GM18867 (cell line): ENCODE measurements around the gene MEGF6.

Experiments used
- ATAC-seq: cut with Tn5 transposase; IDR thresholded peaks from one replicate; pipeline ENCODE4 v1.9.1; 2021; ENCODE audit warnings: mild to moderate bottlenecking, moderate library complexity; ENCODE audit not compliant: unreplicated experiment

MEGF6 gene, protein sequence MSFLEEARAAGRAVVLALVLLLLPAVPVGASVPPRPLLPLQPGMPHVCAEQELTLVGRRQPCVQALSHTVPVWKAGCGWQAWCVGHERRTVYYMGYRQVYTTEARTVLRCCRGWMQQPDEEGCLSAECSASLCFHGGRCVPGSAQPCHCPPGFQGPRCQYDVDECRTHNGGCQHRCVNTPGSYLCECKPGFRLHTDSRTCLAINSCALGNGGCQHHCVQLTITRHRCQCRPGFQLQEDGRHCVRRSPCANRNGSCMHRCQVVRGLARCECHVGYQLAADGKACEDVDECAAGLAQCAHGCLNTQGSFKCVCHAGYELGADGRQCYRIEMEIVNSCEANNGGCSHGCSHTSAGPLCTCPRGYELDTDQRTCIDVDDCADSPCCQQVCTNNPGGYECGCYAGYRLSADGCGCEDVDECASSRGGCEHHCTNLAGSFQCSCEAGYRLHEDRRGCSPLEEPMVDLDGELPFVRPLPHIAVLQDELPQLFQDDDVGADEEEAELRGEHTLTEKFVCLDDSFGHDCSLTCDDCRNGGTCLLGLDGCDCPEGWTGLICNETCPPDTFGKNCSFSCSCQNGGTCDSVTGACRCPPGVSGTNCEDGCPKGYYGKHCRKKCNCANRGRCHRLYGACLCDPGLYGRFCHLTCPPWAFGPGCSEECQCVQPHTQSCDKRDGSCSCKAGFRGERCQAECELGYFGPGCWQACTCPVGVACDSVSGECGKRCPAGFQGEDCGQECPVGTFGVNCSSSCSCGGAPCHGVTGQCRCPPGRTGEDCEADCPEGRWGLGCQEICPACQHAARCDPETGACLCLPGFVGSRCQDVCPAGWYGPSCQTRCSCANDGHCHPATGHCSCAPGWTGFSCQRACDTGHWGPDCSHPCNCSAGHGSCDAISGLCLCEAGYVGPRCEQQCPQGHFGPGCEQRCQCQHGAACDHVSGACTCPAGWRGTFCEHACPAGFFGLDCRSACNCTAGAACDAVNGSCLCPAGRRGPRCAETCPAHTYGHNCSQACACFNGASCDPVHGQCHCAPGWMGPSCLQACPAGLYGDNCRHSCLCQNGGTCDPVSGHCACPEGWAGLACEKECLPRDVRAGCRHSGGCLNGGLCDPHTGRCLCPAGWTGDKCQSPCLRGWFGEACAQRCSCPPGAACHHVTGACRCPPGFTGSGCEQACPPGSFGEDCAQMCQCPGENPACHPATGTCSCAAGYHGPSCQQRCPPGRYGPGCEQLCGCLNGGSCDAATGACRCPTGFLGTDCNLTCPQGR (N-terminal part only)

DNA sequence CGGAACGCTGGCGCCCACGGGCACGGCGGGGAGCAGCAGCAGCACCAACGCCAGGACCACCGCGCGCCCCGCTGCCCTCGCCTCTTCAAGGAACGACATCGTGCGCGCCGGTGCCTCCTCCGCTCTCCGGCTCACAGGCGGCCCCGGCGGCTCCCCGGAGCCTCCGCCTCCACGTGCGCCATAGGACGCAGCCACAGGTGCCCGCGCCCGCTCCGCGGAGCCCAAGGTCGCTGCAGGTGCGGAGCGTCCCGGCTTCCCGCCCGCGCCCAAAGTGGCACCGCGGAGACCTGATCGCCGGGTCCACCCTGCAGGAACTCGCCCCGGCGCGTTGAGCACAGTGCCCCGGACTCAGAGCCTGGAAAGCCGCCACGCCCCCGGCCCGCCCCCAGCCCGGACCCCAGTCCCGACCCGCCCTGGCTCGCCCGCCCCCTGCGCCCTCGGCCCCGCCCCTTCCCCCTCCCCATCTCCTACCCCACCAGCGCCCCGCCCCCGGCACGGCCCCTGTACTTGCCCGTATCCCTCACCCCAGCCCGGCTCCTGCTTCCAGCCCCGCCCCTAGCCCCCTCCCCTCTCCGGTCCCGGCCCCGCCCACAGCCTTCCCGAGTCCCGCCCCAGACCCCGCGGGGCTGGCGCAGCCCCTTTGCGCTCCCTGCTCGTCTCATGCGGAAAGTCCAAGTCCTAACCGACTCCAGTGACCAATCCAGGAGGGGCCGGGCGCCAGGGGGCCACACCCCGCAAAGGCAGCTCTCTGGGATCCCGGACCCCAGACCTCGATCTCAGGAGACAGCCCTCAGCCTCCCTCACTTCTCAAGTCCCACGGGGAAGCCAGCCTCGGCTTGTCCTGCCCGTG is at the start of gene MEGF6:
Gene MEGF6 (minus strand): TSS at position 339 of the 850 bp plus-strand sequence. CDS start 240 bp downstream, at position 99.
- no peak for ATAC-seq

DNA sequence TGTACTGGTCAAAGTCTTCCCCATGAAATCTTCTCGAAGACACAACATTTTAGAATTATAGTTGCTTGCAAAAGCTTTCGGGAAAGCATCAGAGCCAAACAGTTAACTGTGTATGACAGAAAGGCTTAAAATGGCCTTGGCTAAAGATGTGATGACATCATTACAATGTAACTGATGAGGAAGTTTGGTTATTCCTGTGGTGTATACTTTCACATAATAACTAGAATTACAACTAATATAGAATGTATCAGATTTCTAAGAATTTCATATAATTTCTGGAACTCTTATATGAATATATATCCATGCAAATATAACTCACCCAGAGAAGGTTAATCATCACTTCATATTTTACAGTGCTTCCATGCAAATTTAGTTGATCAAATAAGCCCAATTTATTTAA is 49.4 kb upstream of the MEGF6 start:
- ATAC-seq: no peak

DNA sequence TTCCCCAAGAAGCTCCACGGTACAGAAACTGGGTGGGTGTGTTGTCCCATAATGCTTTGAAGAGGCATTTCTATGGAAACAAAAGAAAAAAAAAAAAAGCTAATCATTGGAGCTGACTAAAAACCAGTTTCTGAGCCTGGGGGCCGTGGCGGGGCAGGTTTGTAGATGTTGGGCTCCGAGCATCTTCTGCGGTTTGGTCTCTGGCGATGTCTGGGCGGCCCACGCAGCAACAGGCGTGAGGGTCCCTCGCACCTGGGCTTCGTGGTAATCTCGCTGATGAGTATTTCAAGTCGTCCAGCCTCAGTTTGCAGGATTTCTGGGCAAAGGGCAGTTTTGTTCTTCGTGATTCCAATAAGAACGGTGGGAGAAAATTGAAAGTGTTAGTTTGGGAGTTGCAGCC is 47.8 kb upstream of the MEGF6 start:
- ATAC-seq: no peak

DNA sequence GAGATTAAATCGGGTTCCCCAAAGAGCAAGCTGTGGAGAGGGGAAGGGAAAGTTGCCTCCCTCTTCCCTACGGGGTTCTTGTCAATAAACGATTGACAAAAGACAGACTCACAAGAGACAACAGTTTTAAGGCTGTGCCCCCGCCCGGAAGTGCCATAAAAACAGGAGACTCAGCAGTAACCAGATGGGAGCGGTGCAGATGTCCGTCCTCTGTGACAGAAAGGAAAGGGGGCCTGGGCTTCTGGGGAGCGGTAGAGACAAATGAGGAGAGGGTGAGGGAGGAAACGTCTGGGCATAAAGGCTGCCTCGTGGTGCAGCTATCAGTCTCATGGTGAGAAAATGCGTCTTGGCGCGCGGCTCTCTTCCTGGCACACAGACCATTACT is 46.9 kb upstream of the MEGF6 start:
- no peak for ATAC-seq

DNA sequence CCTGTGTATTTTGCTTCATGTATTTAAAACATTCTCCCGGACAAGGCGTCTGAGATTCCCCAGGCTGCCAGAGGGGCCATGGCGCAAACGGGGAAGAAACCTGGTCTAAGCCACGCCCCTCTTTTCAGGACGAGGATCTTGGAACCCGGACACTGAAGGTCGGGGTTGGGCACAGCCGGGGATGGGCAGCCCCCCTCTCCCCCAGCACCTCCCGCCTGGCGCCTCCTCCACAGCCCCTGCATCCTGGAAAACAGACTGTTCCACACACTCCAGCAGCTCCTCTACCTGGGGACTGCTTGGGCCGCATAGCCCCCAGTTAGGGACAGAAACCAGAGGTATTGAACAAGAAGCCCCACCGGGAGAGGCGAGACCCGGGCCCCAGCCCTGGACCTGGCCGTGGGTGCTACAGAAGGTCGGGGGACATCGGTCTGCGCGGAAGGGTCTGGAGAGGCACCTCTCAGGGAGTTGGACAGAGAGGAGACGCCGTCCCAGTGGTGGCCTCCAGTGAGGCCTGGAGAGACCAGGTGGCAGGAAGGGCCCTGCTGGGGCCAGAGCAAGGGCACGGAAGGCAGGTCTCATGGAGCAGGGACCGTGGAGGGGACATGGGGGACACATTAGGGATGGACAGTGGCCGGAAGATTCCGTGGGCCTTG is 46.4 kb upstream of the MEGF6 start:
- no peak for ATAC-seq

DNA sequence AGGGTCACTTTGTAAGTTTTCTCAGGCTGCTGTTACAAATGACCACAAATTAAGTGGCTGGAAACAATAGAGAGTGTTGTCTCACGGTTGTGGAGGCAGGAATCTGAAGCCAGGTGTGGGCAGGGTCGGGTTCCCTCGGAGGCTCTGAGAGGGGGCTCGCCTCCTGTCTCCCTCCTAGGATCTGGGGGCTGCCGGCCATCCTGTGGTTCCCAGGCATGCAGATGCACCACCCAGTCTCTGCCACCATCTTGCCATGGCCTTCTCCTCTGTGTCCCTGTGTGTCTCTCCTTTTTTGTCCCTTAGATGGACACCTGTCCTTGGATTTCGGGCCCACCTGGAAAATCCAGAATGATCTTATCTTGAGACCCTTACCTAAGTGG is 45.8 kb upstream of the MEGF6 start:
- ATAC-seq: peak; percentile 16

DNA sequence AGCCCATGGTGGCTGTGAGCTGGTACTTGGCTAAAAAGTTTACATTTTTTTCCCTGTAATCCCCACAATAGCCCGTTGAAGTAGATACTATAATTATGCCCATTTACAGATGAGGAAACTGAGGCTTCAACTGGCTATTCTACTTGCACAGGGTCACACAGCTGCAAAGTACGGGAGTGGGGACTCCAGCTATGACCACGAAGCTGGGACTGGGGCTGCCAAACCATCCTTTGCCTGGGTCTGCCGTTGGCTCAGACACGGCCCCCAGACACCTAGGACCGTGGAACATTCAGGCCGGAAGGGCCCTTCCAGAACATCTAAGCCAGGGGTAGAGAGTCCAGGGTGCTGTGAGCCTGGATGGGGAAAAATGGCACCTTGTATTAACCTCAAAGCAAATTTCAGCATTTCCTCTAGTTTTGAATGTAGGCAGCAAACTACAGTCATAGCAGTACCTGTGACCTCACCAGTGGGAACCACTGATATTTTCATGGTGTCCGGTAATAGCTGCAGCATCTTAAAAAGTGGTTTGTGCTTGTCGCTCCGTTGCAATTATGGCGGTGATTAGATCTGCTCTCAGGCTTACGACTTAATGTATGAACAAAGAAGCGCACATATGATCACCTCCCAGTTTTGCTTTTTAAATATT is 45.3 kb upstream of the MEGF6 start:
- ATAC-seq: peak; percentile 55

DNA sequence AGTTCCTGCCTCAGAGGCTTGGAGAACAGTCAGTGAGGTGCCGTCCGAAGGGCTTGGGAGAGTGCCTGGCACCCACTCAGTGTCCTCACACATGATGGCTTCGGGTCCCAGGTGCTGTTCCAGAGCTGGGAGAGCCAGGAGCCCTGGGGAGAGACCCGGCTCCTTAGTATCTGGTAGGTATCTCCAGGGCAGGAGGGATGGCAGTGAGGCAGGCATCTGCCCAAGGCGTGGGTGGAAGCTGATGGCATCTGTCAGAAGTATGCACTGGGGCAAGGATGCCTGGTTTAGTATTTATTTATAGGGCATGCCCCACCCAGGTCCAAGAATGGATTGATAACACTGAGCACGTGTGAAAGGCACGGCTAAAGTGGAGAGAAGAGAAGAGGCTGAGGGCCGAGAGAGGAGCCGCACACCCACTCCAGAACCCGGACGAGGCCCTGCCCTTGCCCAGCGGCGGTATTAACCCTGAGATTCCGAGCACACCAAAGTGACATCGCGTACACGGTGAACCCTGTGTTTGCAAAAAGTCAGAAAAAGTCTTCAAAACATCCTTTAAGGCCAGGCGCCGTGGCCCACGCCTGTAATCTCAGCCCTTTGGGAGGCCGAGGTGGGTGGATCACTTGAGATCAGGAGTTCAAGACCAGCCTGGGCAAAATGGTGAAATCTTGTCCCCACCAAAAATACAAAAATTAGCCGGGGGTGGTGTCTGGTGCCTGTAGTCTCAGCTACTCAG is 43.4 kb upstream of the MEGF6 start:
- no peak for ATAC-seq

DNA sequence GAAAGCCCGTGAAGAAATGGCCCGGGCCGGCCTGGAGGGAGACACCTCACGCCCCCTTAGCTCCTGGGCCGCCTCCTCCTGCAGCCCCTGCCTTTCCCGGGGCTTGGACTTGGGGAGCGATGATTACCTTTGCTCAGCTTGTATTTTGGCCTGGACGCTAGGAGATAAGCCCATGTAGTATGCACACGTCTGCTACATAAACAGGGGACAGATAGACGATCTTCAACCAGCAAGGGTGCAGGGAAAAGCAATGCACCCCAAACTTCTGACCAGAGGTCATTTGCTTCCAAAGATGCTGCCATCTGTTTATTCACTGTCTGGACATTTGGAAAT is 41.9 kb upstream of the MEGF6 start:
- no peak for ATAC-seq

DNA sequence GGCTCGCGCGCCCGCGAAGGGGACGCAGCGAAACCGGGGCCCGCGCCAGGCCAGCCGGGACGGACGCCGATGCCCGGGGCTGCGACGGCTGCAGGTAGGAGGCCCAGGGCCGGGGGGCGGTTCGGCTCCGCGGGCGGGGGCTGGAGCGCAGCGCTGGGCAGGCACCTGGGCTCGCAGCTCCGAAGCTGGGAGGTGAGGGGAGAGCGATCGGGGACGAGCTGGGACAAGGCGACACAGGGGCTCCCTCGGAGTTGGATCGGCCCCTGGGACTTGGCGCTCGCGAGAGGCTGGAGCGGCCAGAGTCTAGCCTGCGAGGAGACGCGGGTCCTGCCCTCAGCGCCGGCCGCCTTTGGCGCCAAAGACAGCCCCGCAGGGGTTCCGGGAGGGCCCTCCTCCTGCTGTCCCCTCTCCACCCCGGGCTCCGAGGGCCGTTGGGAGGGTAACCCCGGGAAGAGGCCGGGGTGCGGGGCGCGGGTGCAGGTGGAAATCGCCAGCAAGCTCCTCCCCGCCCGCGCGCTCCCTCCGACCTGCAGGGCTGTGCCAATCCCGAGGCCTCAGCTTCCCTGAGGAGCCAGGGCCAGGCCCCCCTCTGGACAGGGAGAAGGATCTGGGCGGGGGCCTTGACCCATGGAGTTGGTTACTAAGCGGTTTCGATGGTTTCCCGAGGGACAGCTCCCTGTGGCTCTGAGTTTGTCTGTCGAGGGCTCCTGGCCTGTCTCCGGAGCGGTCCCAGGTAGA is 41.4 kb upstream of the MEGF6 start:
- ATAC-seq: no peak

DNA sequence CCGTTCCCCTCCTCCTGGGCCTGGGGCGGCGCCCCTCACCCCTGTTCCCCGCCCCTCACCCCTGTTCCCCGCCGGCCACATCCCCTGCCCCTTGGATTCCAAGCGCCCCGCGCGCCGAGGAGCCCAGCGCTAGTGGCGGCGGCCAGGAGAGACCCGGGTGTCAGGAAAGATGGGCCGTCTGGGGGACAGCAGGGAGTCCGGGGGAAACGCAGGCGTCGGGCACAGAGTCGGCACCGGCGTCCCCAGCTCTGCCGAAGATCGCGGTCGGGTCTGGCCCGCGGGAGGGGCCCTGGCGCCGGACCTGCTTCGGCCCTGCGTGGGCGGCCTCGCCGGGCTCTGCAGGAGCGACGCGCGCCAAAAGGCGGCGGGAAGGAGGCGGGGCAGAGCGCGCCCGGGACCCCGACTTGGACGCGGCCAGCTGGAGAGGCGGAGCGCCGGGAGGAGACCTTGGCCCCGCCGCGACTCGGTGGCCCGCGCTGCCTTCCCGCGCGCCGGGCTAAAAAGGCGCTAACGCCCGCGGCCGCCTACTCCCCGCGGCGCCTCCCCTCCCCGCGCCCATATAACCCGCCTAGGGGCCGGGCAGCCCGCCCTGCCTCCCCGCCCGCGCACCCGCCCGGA is 40.7 kb upstream of the MEGF6 start, which contains the start of gene TP73:
Gene TP73 (plus strand): TSS at position 587 of the 618 bp plus-strand sequence. CDS start 29,850 bp downstream, outside the sequence.
- no peak for ATAC-seq

DNA sequence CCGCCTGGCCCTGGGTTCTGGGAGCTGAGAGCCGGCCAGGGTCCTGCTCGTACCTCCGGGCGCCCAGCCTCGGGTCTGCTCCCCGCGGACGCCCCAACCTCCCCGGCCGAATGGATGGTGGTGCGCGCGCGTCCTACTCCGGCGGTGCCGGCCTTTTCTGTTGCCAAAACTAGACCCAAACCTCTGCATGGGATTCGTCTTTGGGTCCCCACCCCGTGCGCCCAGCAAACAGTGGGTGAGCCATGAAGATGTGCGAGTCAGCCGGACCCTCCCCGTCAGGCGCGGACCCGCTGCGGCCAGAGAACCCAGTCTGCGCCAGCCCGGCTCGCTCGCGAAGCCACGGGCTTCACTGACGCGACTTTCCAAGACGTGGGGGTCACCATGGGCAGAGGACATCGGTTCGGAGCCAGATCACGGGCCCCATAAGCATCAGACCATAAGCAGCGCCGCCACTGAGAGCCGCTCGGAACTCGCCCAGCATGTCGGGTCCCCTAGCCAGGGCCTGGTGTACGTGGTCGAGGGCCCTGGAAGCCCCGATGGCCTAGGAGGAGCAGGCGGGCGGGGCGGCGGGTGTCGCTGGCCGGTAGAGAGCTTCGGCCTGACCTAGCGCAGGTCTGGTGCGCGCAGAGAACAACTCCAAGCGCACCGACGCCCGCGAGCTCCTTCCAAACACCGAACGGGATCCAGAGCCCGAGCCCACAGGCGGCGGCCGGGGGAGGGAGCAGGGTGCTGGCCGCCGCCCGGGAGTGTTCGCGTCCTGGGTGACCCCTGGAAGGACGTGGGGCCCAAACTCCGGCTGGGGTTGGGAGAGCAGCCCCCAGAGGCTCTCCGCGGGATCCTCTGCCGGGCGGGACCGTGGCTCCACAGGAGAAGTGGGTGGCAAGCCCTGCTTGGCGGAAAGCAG is 40.0 kb upstream of the MEGF6 start:
- ATAC-seq: no peak

DNA sequence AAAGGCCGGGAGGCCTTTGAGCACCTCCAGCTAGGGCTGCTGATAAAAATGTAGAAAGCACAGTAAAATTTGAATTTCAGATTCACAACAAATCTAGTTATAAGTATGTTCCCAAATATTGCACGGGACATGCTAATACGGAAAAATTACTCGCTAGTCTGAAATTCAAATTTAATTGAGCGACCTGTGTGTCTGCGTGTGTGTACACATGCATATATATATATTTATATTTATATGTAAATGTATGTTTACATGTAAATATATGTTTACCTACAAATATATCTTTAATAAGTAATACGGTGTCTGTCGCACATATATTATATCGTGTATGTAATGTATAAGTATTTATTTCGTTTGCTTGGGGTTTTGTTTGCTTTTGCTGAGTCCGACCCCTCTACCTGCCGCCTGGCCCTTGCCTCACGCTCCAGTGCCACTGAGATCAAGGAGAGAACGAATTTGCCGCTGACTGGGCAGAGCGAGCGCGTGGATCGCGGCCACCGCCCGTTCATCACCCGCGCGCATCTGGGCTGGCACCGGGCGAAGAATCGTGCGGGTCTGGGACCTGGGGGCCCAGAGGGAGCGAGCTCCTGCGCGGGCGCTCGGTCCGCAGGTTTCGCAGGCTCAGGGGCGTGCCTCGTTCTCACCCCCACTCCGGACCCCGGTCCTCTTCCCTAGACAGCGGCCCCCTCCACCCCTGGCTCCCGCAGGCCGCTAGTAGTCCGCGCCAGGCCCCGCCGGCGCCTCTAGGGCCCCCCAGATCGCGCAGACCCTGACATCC is 39.1 kb upstream of the MEGF6 start:
- ATAC-seq: no peak

DNA sequence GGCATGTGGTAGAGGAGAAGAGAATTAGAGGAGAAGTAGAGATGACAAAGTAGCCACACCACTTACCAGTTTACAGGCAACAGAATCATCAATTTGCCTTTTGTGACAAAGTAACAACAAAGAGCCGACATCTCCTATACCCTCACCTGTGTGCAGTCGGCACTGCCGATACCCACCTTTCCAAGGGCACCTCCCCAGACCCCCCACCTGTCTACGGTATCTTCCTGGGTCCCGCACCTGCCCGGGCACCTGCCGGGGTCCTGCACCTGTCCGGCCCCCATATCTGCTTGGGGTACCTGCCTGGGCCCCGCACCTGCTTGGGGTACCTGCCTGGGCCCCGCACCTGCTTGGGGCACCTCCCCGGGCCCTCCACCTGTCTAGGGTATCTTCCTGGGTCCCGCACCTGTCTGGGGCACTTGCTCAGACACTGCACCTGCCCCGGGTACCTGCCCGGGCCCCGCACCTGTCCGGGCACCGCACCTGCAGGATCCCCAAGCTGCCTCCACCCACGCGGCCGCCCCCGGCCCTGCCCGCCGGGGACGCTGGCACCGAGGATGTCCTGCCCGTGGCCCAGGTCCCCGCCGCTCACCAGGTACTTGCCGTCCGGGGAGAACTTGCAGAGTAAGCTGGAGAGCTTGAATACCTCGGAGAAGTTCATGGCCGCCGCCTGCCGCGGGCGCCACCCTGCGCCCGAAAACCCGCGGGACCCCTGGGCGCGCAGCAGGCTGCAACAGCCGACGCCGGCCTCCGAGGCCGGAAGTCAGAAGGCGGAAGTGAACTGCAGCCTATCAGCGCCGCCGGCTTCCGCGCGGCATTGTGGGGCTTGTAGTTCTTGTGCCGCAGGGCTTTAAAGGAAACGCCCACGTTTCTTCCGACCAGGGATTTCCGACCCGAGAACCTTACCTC is 38.3 kb upstream of the MEGF6 start, which contains the start of gene WRAP73:
Gene WRAP73 (minus strand): TSS at position 762 of the 906 bp plus-strand sequence. CDS start 104 bp downstream, at position 658.
- ATAC-seq: peak; percentile 79

DNA sequence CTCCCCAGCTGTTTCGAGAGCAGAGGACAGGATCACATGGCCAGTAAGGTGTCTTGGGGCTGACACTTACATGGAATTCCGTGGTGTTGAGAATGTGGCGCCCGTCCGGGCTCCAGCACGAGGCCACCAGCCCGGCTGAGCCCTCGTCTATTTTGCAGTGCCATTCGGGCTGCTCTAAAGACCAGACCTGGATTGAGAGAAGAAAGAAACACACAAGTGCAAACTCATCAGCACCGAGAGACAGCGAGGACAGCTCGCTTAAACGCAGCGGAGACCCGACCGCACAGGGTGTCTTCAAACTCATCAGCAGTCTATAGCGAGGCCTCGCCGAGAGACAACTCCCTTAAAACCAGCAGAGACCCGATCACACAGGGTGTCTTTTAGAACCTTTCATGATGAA is 35.3 kb upstream of the MEGF6 start:
- no peak for ATAC-seq
